Left renal cortex interstitium (tissue), 4 donors: ENCODE results near the gene SLC25A21. TPM values are rescaled to one million over a fixed set of nuclear protein-coding genes. Genes with fewer than 3 reads are reported as not detected.
"Not testable (repeated sequence)": the region's sequence is repeated elsewhere in the genome, so short reads cannot be mapped to it uniquely, and the experiment has no call there.

Source experiments
- DNase-seq, 4 donors: peaks; one replicate each; pipeline ENCODE4 v3.0.0-alpha.2; 2013; ENCODE audit warnings: low read depth in 4 of 4, low spot score in 2 of 4, missing footprints in 1 of 4
- polyA plus RNA-seq, 4 donors: library from polyadenylated mRNA; unstranded; fragments of 120-200 nt; gene quantifications; one replicate each; pipeline ENCODE4 v1.2.1, GENCODE V29; 2013; ENCODE audit not compliant: insufficient read length in 4 of 4

The SLC25A21 gene
- polyA plus RNA-seq, 4 donors, result 2.3 to 4.4 (median 3.3) TPM

DNA sequence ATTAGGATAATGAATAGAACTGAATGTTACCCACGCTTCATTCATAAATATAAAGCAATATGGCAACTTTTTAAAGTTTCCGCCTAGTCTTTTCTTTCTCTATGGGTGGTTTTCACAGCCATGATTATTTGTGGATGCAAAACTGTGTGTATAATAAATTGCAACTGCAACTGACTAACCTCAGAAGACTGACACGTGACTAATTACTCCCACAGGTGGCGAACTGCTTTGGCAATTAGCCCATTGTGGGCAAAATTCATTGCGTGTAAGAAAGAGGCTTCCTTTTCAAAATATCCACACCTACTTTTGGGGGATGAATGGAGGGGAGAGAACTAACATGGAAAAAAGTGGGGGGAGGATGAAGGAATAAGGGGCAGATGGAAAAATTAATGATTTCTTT, 79.0 kb downstream of the SLC25A21 start:
- DNase-seq, result no peak

DNA sequence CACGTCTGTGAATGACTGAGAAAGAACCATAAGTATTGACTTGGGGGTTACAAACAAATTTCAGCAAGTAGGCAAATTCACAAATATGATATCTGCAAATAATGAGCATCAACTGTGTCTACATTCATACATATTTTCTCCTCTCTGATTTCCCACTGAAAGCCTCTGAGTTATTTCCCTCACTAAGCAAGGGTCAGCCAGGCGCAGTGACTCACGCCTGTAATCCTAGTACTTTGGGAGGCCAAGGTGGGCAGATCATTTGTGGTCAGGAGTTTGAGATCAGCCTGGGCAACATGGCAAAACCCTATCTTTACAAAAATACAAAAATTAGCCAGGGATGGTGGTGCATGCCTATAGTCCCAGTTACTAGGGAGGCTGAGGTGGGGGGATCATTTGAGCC, 80.8 kb downstream of the SLC25A21 start:
- DNase-seq, result no peak

DNA sequence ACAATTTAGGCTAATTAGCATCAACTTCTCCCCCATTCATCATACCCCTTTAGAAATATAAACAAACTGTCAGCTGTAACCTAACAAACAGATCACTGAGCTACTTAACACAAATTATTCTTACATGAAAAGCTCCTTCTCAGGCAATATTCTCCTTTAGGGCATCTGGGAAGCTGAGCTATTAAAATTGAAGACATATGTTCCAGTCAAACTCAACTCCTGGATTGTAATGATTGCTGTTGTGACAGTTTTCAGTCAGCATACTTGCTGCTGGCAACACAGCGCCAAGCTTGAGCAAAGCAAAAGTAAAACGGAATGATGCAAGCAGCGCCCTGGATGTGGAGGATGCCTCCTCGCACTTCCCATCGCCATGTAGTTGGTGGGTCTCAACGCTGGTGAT, 82.4 kb downstream of the SLC25A21 start:
- no peak for DNase-seq

DNA sequence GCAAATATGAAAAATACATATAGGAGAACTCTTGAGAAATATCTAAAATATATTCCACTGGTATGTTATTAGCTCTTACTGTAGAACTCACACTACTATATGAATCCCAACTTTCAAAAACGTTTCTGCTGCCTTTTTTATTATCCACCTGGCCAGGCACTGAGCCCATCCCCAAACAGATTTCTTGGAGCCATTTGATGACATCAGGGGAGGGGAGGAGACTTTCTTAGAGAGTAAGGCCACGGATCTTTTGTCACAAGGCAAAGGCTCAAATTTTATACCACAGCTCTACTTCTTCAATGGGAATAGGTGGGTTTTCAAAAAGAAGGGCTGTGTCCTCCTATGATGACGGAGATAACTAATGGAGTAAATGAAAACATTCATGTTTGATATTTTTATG, 83.0 kb downstream of the SLC25A21 start:
- DNase-seq, result no peak

DNA sequence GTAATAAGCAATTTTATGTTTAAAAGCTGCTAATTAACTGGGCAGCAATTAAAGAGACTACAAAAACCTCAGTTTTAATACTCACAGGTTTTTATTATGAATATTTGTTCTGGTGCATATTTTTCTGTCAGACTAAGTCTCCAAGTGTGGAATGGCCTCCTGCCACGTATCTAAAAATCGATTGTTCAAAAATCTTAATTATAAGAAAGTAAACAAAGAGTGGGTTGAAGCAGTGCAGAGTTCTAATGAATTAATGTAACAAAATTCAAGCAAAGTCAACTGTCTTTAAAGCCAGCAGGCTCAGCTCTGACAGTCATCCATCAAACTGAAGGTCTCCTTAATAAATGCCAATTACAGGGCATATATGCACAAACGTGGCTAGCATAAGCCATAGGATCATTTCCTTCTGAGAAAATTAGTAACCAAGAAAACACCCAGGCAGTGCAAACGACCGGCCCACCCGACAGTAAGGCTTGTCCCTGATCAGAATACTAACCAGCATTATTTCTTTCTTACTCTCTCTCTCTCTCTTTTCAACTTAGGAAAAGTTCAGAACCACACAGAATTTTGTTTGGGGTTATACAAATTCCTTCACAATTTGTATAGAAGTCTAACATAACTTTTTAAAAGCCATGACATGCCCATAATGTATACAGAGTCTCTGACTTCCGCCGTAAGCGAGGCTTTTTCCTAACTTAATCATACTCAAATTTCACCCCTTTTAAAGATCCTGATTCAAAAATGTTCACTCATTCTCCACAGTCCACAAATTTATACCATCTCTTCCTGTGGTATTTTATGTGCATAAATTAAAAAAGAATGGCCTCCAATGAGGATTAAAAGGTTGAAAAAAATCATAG, 83.8 kb downstream of the SLC25A21 start:
- DNase-seq, result no peak

DNA sequence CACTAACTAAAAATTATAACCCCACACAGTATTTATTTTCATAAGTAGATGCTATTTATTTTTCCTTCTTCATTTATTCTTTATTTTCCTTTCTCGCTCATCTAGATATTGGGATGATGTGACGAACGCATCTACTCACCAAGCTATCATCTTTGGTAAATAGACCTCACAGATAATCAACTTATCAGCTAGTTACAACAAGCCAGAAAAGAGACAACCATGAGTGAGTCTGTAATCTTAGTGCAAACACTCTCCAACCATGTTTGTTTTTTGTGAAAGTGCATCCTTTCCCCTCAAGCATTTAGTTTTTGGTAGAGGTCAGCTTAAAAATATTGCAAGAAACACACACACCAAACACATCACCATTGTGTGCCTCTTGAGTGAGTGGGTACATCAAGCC, 84.9 kb downstream of the SLC25A21 start:
- no peak for DNase-seq

DNA sequence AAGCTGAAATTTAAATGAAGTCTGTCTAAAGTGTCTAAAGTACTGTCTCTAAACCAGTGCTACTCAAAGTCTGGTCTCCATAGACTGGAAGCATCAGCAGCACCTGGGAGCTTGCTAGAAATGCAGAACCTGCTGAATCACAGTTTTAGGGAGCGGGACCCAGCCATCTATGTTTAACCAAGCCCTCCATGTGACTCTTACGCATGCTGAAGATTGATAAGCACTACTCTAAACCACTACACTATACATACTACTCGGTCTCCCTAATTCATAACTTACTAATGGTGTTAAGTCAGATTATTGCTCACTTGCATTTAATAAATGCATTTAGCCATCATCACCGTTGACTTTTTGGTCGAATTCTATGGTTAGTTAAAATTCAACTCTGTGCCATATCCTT, 88.8 kb downstream of the SLC25A21 start:
- no peak for DNase-seq

DNA sequence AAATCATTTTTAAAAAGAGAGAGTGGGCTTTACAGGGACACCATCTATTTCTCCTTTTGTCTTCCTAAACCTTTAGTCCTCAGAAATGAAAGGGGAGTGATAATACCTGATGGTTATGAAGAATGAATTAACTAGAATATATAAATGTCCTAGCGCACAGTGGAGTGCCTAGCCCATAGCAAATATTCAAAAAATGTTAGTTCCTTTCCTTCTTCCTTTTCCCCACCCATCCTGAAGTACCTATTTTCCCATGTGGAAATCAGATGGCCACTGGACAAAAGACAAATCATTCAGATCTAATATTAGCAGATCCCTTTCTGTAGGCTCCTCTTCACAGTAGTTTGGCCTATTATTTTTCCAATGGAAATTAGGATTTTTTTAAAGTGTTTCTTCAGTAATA, 90.0 kb downstream of the SLC25A21 start:
- DNase-seq, result no peak

DNA sequence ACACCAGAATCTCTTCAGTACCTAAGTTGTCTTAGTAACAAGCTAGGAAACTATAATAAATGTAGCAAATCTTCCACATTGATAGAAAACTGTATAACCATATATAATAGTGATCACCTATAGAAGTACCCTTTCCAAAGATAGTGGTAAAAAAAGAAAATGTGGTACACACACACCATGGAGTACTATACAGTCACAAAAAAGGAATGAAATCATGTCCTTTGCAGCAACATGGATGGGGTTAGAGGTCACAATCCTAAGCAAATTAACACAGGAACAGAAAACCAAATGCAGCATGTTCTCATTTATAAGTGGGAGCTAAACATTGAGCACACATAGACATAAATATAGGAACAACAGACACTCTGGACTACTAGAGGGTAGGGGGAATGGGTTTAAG, 90.5 kb downstream of the SLC25A21 start:
- DNase-seq, result no peak

DNA sequence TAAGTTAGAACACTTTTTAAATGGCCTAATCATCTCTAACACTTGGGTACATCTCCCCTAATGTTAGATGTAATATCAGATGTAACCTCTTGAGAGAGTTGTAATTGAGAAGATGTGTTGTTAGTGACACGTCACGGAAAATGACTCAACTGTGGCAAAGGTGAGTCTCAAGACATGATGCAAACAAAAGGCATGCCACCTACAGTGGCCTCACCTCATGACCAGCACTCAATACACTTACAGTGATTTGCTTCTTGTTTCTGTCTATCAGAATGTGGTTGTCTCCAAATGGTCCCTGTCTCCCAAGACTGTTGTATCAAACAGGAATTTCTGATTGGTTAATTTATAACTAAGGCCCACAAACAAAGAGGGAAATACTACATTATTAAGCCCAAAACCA, 91.2 kb downstream of the SLC25A21 start:
- no peak for DNase-seq

DNA sequence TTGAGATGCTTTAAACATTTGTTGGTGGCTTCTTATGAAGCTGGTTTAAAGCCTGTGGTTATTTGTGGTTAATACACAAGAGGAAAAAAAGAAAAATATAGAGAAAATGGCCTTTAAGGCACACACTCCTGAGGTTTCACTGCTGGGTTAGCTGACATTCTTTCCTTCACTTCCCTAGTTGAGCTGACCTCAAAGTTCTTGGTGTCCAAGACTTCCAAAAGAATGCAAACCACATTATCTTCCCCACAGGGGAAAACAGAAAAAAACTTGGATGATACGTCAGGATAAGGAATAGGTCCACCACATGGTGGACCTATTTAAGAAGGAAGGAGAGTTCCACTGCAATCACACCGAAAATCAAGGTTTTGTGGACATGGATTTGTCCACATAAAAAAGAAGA, 94.3 kb downstream of the SLC25A21 start:
- no peak for DNase-seq

DNA sequence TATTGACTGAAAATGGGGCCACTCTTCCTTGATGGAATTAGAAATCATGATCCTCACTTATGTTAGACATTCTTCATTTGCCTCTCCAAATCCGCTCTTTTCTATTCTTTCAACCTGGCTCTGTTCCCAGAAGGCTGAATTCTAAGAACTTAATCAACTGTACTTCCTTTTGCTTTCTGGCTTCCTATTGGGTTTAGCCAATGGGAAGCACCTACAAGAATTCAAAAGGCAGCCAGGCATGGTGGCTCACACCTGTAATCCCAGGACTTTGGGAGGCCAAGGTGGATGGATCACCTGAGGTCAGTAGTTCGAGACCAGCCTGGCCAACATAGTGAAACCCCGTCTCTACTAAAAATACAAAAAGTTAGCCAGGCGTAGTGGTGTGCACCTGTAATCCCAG, 98.1 kb downstream of the SLC25A21 start:
- DNase-seq, result not testable (repeated sequence)

DNA sequence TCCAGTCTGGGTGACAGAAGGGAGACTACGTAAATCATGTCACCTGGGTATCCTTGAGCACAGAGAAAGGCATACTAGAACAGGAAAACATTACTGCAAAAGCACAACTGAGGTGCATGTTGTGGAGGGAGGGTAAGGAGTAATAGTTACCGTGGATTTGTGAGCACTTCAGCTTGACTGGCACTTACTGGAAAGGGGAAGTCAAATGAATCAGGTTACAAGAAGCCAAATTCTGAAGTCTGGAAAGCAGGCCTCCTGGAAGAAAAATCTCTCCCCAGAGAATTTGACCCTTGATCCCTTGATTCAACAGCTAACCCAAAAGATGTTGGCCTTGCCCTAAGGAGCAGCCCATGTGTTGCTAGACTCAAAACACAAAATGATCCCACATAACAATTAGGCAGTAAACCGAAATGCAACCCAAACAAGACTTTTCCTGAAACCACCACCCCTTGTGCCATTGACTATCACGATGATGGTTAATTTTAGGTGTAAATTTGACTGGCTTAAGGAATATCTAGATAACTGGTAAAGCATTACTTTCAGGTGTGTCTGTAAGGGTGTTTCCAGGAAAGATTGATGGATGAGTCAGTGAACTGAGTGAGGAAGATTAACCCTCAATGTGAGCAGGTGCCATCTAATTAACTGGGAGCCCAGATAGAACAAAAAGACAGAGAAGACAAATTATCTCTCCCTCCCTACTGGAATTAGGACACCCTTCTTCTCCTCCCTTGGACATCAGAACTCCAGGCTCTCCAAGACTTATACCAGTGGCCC, 108.8 kb downstream of the SLC25A21 start:
- no peak for DNase-seq

DNA sequence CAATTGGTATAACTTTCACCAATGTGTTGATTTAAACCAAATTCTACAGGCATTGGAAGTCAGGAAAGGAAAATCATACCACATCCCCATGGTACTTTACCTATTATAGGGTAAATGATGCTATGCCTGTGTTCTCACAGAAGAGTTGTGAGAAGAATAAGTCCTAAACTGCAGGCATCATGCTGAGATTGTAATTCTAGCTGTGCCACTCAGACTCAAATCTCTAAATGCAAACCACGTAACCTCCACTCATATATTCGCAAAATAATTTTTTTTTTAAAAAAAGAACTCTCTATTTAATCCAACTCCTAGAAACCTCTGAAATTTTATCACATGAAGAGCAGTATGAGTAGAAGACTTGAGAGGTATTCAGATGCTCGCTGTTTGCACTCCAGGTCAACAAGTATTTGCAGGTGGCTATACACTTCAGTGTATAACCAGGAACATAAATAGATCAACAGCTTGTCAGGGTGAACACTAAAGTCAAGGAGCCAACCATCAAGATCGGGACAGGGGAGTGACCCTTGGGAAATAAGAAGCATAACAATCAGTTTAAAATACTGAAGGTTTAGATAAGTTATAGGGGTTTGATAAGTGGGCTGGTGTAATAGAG, 110.1 kb downstream of the SLC25A21 start:
- no peak for DNase-seq

DNA sequence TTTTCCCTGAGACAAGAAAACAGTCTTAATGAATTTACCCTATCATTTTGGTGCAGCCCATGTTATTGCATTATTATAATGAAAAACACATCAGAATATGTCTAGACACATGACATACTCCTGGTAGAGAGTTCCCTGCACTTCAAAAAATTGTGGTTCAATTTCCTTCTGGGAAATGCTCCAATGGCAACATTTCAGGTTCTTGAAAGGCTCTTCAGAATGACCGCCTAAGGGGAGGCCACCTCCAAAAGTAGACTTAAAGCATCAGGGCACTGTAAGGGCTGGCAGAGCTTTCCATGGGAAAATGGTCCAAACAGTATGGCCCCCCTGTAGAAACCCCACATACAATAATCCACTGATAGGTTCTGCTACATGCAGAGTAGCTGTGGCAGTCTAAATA, 110.7 kb downstream of the SLC25A21 start:
- no peak for DNase-seq

DNA sequence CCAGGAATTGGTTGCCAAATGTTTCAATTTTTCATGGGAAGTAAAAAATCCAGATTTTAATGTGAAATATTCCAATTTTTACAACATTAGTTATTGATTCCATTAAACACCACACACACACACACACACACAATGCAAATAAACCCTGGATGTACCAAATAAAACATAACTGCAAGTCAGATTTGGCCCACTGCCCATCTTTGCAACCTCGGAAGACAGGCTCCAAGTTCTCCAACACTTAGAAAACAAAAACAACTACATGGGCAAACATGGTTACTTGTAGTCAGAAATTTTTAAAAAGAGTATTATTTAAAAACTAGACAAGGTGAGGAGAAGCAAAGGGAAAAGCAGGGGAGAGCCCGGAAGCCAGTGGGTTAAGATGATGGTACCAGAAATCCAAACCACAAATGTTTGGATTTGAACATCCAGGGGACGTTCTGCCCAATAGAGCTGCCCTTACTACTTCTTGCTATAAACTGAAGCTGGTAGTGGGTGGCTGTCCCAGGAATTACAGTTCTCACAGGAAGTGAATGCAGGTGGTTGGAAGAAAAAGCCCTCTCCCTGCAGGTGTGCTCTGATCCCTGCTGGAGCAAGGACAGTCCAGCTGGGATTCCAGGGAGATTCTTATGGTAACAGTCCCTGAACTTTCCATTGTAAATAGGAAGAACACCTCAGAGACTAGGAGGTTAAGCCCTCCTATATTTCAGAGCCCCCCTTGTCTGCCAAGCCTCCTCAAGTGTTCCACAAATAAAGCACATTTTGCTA, 111.7 kb downstream of the SLC25A21 start:
- no peak for DNase-seq

DNA sequence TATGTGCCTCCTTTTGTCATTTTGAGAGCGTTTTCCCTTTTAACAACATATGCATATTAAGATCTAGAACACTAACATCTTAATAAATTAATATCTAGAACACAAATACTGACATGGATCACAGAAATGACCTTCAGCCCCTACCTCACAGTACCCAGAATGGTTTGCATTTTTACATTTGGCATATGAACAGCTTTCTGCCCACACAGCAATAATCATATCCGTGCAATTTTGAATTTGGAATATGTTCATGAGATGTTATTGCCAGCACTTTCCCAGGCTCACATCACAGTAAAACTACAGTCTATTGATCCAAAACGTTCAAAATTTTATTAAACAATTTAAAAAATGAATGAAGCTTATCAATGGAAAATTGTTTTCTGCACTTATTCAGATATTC, 114.6 kb downstream of the SLC25A21 start:
- DNase-seq, result no peak

DNA sequence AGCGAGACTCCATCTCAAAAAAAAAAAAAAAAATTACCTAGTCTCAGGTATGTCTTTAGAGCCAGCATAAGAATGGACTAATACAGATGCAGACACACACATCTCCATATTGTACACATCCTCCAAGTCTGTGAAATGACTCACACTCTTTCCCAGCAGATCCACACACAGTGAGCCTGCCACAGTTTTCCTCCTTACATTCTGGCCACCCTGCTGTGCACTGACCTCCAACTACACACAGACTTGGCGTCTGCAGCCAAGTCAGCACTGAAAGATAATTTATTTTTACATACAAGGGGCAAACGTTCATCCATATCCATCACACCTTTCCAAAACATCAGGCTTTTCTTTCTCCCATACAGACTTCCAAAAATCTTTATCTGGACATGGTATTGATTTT, 115.9 kb downstream of the SLC25A21 start:
- DNase-seq, result no peak

DNA sequence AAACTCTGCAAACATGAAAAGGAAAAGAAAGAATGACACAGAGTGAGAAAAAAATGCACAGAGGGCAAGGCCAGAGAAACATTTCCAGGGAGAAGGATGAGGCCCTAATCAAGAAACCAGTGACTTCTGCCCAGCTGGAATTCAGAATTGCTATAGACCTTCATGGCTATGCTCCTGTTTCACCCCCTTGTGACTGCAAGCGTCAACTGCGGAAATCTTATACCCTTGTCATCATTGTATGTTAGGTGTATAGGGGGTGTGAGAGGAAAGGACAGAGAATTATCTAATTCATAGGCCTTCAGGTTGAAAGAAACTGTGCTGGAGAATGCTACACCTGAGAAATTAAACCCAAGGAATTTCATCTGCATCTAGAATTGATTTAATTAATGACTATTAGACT, 117.5 kb downstream of the SLC25A21 start:
- DNase-seq, result no peak

DNA sequence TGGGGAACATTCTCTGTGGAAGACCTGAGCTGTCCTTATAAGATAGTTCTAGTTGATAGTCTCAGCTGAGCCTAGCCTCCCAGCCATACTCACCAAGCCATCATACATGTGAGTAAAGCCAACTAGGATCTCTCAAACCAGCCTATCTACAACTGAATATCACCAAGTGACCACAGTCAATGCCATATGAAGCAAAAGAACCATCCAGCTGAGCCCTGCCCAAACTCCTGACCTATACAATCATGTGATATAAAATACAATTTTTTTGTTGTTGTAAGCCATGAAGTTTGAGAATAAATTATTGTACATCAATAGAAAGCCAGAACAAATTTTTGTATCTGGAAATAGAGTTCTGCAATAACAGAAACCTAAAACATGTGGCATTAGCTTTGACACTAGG, 118.3 kb downstream of the SLC25A21 start:
- DNase-seq, result no peak

DNA sequence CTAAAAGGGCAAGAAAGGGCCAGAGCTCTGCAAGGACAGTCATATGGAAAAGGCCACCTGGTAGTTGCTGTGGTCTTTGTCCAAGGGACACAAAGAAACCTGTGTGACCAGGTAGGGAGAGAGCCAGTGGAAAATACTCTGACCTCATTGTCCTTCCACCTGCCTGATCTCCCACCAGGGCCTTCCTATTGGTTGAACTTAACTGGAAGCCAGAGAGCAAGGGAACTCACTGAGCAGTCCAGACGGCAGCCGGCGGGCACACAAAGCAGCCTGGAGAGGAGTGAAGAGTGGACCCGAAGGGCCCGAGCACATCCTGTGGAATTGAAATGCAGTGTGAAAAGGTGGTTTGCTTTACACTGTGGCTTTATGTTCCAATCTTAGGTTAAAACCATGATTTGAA, 120.7 kb downstream of the SLC25A21 start:
- no peak for DNase-seq
